ENCODE results near the gene GRAMD1A.

GRCh38 chr19:35046461-35046860 lies 46.3 kb downstream of the GRAMD1A start:
- TF ChIP-seq, protein P1, sequence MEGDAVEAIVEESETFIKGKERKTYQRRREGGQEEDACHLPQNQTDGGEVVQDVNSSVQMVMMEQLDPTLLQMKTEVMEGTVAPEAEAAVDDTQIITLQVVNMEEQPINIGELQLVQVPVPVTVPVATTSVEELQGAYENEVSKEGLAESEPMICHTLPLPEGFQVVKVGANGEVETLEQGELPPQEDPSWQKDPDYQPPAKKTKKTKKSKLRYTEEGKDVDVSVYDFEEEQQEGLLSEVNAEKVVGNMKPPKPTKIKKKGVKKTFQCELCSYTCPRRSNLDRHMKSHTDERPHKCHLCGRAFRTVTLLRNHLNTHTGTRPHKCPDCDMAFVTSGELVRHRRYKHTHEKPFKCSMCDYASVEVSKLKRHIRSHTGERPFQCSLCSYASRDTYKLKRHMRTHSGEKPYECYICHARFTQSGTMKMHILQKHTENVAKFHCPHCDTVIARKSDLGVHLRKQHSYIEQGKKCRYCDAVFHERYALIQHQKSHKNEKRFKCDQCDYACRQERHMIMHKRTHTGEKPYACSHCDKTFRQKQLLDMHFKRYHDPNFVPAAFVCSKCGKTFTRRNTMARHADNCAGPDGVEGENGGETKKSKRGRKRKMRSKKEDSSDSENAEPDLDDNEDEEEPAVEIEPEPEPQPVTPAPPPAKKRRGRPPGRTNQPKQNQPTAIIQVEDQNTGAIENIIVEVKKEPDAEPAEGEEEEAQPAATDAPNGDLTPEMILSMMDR (IDR thresholded peaks at IDR 0.05) = no peak
- no peak for TF ChIP-seq POLR2A (IDR thresholded peaks at IDR 0.05)
